Omental fat pad (tissue), 4 donors: ENCODE measurements around the gene RUBCN. TPM values are rescaled to one million over a fixed set of nuclear protein-coding genes. Genes with fewer than 3 reads are reported as not detected.
"Not testable (repeated sequence)": the region's sequence is repeated elsewhere in the genome, so short reads cannot be mapped to it uniquely, and the experiment has no call there.

Experiments
- ATAC-seq: fragments of 150-250 bp; one replicate; pipeline ENCODE4 v1.9.1; 2016; ENCODE audit warnings: mild to moderate bottlenecking, moderate library complexity; ENCODE audit not compliant: low FRiP score
- DNase-seq: peaks from one replicate; pipeline ENCODE4 v3.0.0-alpha.2; 2019; ENCODE audit warnings: low spot score
- total RNA-seq, 4 donors: library from RNA; depleted of rRNA; stranded (reverse); fragments of >200 nt; gene quantifications; one replicate each; pipeline ENCODE4 v1.1.0, GENCODE V29; 2016
- TF ChIP-seq, protein P1 (sequence below), 3 donors: fragments of 450-650 bp; IDR thresholded peaks; one replicate each; pipeline ENCODE4 v1.5.1; 2016 to 2017; ENCODE audit warnings: antibody characterized with exemption in 3 of 3, mild to moderate bottlenecking in 3 of 3, moderate library complexity in 2 of 3

Gene RUBCN
- total RNA-seq, 4 donors from 2014 or later, result 23.6 to 69.5 (median 39.4) TPM

DNA sequence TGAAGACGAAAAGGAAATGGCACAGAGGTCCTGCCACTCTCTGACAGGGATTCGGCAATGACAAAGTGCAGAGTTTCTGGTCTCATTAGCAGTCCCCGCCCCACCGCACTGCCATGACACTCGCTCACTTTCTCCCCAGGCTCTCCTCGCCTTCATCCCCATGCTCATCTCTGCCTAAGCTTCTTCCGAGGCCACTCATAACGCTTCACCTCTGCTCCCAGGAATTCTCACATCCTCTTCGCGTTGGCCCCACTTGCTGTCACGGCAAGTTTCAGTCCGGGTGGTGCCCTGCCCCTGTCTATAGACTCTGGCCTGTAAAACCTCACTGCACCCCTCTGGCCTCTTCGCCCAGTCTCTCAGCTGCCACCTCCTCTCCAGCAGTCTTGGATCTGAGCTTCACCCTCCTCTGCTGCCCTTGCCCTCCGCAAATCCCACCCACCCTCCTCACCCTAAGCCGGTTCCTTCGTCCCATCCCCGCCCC lies 654 bp downstream of the RUBCN start:
- no peak for DNase-seq

DNA sequence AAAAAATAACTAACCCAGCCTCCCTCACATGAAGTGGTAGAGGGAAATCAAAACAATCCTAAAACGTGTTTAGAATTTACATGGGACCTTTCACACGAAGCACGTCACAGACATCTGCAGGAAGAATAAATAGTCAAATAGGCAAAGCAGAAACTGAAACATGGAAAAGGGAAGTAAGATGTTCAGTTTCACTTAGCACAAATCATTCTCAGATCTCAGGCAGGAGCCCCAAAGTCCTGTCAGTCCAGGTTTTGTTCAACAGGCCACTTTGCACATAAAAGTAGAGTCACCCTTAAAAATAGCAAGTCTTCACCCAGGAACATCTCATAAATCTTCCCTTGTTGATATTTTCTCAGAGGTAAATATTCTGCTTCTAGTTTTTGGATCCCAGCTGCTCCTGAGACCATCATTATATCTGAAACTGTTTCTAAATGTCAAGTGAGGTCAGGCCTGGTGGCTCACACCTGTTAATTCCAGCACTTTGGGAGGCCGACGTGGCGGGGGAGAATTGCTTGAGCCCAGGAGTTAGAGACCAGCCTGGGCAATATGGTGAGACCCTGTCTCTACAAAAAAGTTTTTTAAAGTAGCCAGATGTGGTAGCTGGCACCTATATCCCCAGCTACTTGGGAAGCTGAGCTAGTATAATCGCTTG lies 1.9 kb downstream of the RUBCN start:
- ATAC-seq (no peak), DNase-seq (no peak)
- TF ChIP-seq, protein P1, sequence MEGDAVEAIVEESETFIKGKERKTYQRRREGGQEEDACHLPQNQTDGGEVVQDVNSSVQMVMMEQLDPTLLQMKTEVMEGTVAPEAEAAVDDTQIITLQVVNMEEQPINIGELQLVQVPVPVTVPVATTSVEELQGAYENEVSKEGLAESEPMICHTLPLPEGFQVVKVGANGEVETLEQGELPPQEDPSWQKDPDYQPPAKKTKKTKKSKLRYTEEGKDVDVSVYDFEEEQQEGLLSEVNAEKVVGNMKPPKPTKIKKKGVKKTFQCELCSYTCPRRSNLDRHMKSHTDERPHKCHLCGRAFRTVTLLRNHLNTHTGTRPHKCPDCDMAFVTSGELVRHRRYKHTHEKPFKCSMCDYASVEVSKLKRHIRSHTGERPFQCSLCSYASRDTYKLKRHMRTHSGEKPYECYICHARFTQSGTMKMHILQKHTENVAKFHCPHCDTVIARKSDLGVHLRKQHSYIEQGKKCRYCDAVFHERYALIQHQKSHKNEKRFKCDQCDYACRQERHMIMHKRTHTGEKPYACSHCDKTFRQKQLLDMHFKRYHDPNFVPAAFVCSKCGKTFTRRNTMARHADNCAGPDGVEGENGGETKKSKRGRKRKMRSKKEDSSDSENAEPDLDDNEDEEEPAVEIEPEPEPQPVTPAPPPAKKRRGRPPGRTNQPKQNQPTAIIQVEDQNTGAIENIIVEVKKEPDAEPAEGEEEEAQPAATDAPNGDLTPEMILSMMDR (IDR thresholded peaks at IDR 0.05), result no peak

More for the DNA sequence above, 654 bp downstream of the RUBCN start:
- ATAC-seq, result peak; percentile 13
- TF ChIP-seq, protein P1 (IDR thresholded peaks at IDR 0.05), result no peak

DNA sequence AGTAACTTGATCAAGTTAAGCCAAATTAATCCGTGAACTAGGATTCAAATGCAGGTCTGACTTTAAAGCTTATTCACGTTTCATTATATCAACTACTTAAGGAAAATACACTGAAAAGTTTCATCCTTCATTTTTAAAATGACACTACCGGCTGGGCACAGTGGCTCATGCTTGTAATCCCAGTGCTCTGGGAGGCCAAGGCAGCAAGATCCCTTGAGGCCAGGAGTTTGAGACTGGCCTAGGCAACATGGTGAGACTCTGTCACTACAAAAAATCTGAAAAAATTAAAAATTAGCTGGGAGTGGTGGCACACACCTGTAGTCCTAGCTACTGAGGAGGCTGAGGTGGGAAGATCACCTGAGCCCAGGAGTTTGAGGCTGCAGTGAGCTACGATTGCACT lies 3.7 kb downstream of the RUBCN start:
- ATAC-seq (no peak), DNase-seq (no peak)
- TF ChIP-seq, protein P1 (IDR thresholded peaks at IDR 0.05), result no peak

DNA sequence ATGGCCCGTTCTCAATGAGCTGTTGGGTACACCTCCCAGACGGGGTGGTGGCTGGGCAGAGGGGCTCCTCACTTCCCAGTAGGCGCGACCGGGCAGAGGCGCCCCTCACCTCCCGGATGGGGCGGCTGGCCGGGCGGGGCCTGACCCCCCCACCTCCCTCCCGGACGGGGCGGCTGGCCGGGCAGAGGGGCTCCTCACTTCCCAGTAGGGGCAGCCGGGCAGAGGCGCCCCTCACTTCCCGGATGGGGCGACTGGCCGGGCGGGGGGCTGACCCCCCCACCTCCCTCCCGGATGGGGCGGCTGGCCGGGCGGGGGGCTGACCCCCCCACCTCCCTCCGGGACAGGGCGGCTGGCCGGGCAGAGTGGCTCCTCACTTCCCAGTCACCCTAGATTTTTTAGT lies 5.2 kb downstream of the RUBCN start:
- ATAC-seq, DNase-seq: not testable (repeated sequence)

DNA sequence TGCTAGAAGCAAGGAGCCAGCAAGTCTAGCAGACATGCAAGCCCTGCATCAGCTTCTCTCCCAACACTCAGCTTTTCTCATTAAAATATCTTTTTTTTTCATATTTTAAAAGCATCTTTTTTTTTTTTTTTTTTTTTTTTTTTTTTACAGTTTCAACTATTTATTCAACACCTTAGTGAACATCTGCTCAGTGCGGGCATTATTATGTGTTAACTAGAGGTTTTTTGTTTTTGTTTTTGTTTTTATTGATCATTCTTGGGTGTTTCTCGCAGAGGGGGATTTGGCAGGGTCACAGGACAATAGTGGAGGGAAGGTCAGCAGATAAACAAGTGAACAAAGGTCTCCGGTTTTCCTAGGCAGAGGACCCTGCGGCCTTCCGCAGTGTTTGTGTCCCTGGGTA lies 5.9 kb downstream of the RUBCN start:
- DNase-seq, ATAC-seq: not testable (repeated sequence)

DNA sequence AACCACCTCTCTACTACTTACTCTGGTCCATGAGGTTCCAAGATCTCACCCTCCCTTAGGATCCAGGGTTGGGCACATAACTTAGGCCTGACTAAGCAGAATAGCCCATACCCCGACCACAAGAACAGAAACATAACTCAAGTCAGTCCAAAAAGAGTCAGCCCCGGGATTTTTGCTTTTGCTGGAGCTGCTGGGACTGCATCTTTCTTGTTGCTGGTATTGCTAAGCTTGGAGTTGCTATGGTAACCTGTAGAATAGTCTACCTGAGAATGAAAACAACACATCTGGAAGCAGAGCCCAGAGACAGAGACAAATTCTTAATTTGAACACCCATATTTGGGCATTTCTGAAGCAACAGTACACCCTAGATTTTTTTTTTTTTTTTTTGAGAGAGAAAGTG lies 6.5 kb downstream of the RUBCN start:
- TF ChIP-seq, protein P1 (IDR thresholded peaks at IDR 0.05), result no peak
- ATAC-seq (peak; percentile 59), DNase-seq (no peak)

DNA sequence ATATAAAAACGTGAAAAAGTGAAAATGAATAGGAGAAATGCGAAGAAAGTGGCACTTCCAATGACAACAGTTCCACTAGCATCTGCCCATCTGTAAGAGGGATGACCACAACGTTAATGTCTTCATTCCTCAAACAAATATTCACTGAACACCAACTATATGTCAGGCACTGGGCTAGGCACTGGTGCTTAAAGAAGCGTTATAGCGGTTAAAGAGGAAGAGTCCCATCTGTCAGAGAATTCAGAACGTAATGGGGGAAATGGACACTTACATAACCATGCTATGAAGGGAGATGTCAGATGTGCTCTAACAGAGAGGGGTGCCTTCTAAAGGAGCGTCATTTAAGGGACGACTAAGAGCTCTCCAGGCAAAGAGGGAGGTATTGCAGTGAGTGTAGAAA lies 8.2 kb downstream of the RUBCN start:
- TF ChIP-seq, protein P1 (IDR thresholded peaks at IDR 0.05), result no peak
- DNase-seq (no peak), ATAC-seq (no peak)

DNA sequence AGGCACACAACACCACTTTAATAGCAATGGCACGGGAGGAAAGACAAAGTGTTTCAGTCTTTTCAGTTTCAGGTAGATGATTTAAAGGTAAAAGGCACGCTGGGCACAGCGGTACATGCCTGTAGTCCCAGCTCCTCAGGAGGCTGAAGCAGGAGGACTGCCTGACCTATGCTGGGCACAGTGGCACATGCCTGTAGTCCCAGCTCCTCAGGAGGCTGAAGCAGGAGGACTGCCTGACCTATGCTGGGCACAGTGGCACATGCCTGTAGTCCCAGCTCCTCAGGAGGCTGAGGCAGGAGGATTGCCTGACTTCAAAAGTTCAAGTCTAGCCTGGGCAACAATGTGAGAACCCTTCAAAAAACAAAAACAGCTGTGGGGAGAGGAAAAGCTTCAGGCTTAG lies 8.8 kb downstream of the RUBCN start:
- not testable (repeated sequence) for ATAC-seq, DNase-seq

DNA sequence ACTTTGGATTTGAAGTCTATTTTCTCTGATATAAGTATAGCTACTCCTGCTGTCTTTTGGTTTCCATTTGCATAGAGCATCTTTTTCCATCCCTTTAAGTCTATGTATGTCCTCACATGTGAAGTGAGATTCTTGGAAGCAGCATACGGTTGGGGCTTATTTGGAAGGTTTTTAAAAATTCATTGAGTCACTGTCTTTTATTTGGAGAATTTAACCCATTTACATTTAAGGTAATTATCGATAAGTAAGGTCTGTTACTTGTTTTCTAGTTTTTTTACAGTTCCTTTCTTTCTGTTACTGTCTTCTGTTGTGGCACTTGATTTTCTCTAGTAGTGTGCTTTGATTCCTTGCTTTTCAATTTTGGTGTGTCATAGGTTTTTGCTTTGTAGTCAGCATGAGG lies 14.0 kb downstream of the RUBCN start:
- TF ChIP-seq, protein P1 (IDR thresholded peaks at IDR 0.05), result no peak
- ATAC-seq, result no peak
- no peak for DNase-seq
